GM12878 (cell line): ENCODE data around the gene ZNF423. TPM values are rescaled to one million over a fixed set of nuclear protein-coding genes. Genes with fewer than 3 reads are reported as not detected.

ENCODE experiments used
- ATAC-seq: fragments of 200-7000 bp; cut with Tn5 transposase; 3 replicates; pipeline ENCODE4 v1.9.1; 2020; ENCODE audit warnings: mild to moderate bottlenecking, moderate library complexity
- BruUV-seq: library from RNA; stranded (reverse); fragments of 400-500 nt; replicated peaks from 2 replicates; lab custom pipeline; 2021; lab: Mats Ljungman, UMichigan
- CTCF ChIA-PET: fragments of 300-600 bp; sonication (Branson Sonifier 250); formaldehyde crosslinking; extraction: SDS; loops from one replicate; lab custom pipeline; 2021; ENCODE audit warnings: inconsistent platforms; lab: Yijun Ruan, JAX
- POLR2A ChIA-PET: fragments of 350-600 bp; formaldehyde crosslinking; extraction: SDS; loops from one replicate; lab custom pipeline; 2021; ENCODE audit warnings: inconsistent platforms; lab: Charles Lee
- RAD21 ChIA-PET: fragments of 300-600 bp; sonication (Branson Sonifier 250); formaldehyde crosslinking; loops from one replicate; lab custom pipeline; 2023; ENCODE audit warnings: antibody characterized with exemption; ENCODE audit not compliant: unreplicated experiment; lab: Charles Lee
- SMC1A ChIA-PET: fragments of 300-600 bp; sonication (Branson Sonifier 250); formaldehyde crosslinking; loops from one replicate; lab custom pipeline; 2023; ENCODE audit not compliant: unreplicated experiment, uncharacterized antibody; lab: Charles Lee
- DNase-seq: peaks from one replicate; pipeline ENCODE4 v3.0.0-alpha.2; 2011; ENCODE audit warnings: low read depth, low spot score
- FAIRE-seq: peaks from 3 replicates; lab custom pipeline; 2011; peaks lifted over from hg19 to GRCh38; lab: Jason Lieb, UNC
- H2AFZ ChIP-seq: 2 replicates; pipeline ENCODE4 v1.6.0; 2011; ENCODE audit warnings: low read depth, low read length, control low read depth; ENCODE audit not compliant: control insufficient read depth
- H3K27ac ChIP-seq: 2 replicates; pipeline ENCODE4 v1.5.1; 2011; ENCODE audit warnings: control low read depth; ENCODE audit not compliant: control insufficient read depth, insufficient read depth
- H3K27me3 ChIP-seq, 2 experiments: replicated peaks in 1 of 2; 2 replicates each; pipeline versions ENCODE4 v1.6.0 to v1.6.1; 2011; ENCODE audit warnings: low read length in 1 of 2; ENCODE audit not compliant: control insufficient read depth in 2 of 2, insufficient read depth in 2 of 2
- H3K36me3 ChIP-seq, 2 experiments: 2 replicates each; pipeline ENCODE4 v1.5.1; 2011; ENCODE audit warnings: low read length in 1 of 2; ENCODE audit not compliant: control insufficient read depth in 2 of 2, insufficient read depth in 2 of 2
- H3K4me1 ChIP-seq: 2 replicates; pipeline ENCODE4 v1.6.1; 2011; ENCODE audit warnings: mild to moderate bottlenecking, low read length, moderate library complexity, mixed read lengths; ENCODE audit not compliant: control insufficient read depth, insufficient read depth
- H3K4me2 ChIP-seq: 2 replicates; pipeline ENCODE4 v1.6.0; 2011; ENCODE audit warnings: control low read depth; ENCODE audit not compliant: control insufficient read depth, insufficient read depth
- H3K4me3 ChIP-seq: fragments of 200-600 bp; sonication (generic); 2 replicates; pipeline ENCODE4 v1.5.1; 2016
- H3K79me2 ChIP-seq: 2 replicates; pipeline ENCODE4 v1.6.0; 2011; ENCODE audit warnings: low read length; ENCODE audit not compliant: control insufficient read depth, insufficient read depth
- H3K9ac ChIP-seq: 2 replicates; pipeline ENCODE4 v1.8.0; 2011; ENCODE audit warnings: low read length, control low read depth, mixed read lengths; ENCODE audit not compliant: control insufficient read depth, insufficient read depth
- H3K9me3 ChIP-seq: replicated peaks from 3 replicates; pipeline ENCODE4 v1.5.1; 2011; ENCODE audit warnings: mild to moderate bottlenecking, low read length; ENCODE audit not compliant: control insufficient read depth, insufficient read depth
- H4K20me1 ChIP-seq: 2 replicates; pipeline ENCODE4 v1.6.0; 2011; ENCODE audit not compliant: control insufficient read depth, insufficient read depth
- CHD1 ChIP-seq: IDR thresholded peaks from 2 replicates; pipeline ENCODE4 v1.6.1; 2012; ENCODE audit warnings: low read depth, low read length, improper control_type of control experiment
- IKZF1 ChIP-seq: fragments of 450-650 bp; conservative IDR thresholded peaks from 2 replicates; pipeline ENCODE4 v1.6.1; 2017; ENCODE audit warnings: antibody characterized with exemption, mild to moderate bottlenecking
- KAT2A ChIP-seq: conservative IDR thresholded peaks from 2 replicates; pipeline ENCODE4 v1.6.1; 2011; ENCODE audit warnings: low read depth, low read length; ENCODE audit not compliant: control insufficient read depth
- MYB ChIP-seq: fragments of 150-350 bp; IDR thresholded peaks from 2 replicates; pipeline ENCODE4 v1.6.1; 2014; ENCODE audit warnings: mild to moderate bottlenecking, low read depth, low read length, borderline replicate concordance
- RELA ChIP-seq: fragments of 450-650 bp; IDR thresholded peaks from 2 replicates; pipeline ENCODE4 v1.8.0; 2014; ENCODE audit warnings: borderline replicate concordance; ENCODE audit not compliant: partially characterized antibody
- RUNX3 ChIP-seq: IDR thresholded peaks from 2 replicates; pipeline ENCODE4 v1.6.1; 2012; ENCODE audit warnings: low read length, inconsistent platforms
- SMAD5 ChIP-seq: IDR thresholded peaks from 2 replicates; pipeline ENCODE4 v1.6.1; 2016; ENCODE audit warnings: antibody characterized with exemption, low read depth
- ZBED1 ChIP-seq: IDR thresholded peaks from 2 replicates; pipeline ENCODE4 v1.6.1; 2016; ENCODE audit warnings: borderline replicate concordance
- ZNF217 ChIP-seq: fragments of 450-650 bp; IDR thresholded peaks from 2 replicates; pipeline ENCODE4 v1.6.1; 2017; ENCODE audit warnings: antibody characterized with exemption, mild to moderate bottlenecking
- WGBS: methylation state at CpG from one replicate; pipeline ENCODE4 v1.1.6; 2016; ENCODE audit warnings: low lambda C conversion rate; ENCODE audit not compliant: insufficient replicate concordance, insufficient coverage; ENCODE audit errors: missing lambda C conversion rate; 5-methylcytosine and 5-hydroxymethylcytosine counted together
- in situ Hi-C: fragments of 300-500 bp; cut with MboI; formaldehyde crosslinking; loops from 9 replicates; pipeline ENCODE4 v1.14.3; 2018; ENCODE audit warnings: mixed read lengths
- intact Hi-C: fragments of 100-400 bp; cut with micrococcal nuclease; formaldehyde crosslinking; loops from one replicate; pipeline ENCODE4 v1.14.2; 2022; ENCODE audit not compliant: unreplicated experiment
- polyA plus RNA-seq, 11 experiments: library from polyadenylated mRNA; depleted of rRNA in 4 of 11; unstranded in 6 of 11; stranded (reverse) in 5 of 11; fragments of >200 nt; fragmentation: Nextera tagmentation in 4 of 11; fragmentation: Illumina TruSeq in 1 of 11; extraction: Ambion mirVana in 4 of 11; extraction: Trizol in 1 of 11; gene quantifications; 1 replicate in 1 of 11; 2 replicates in 10 of 11; pipeline versions ENCODE4 v1.2.1 to v1.2.3, GENCODE V29; 2011 to 2016; ENCODE audit warnings: inconsistent platforms in 2 of 11, missing spikeins in 2 of 11, low read depth in 1 of 11
- total RNA-seq, 4 experiments: library from RNA; depleted of rRNA in 3 of 4; stranded (reverse); fragments of >200 nt in 3 of 4; fragmentation: Illumina TruSeq in 1 of 4; extraction: Trizol in 1 of 4; gene quantifications; 2 replicates each; pipeline versions ENCODE4 v1.2.1 to v1.2.3, GENCODE V29; 2013 to 2021
- TF ChIP-seq, protein P1 (sequence below), 3 experiments: IDR thresholded peaks in 2 of 3; conservative IDR thresholded peaks in 1 of 3; 2 replicates each; pipeline ENCODE4 v1.5.1; 2011; ENCODE audit warnings: low read depth in 3 of 3, low read length in 3 of 3, mild to moderate bottlenecking in 3 of 3, control low read depth in 2 of 3, moderate library complexity in 2 of 3, inconsistent platforms in 1 of 3, mixed read lengths in 1 of 3; ENCODE audit not compliant: control insufficient read depth in 2 of 3, insufficient read depth in 1 of 3; ENCODE audit errors: extremely low read depth in 1 of 3

Gene ZNF423
- total and polyA plus RNA-seq, 10 of the 15 experiments (the other 5 are each of a cell fraction or from before 2014, with no cell fraction given), result 0.03 to 0.64 (median 0.10) TPM

DNA sequence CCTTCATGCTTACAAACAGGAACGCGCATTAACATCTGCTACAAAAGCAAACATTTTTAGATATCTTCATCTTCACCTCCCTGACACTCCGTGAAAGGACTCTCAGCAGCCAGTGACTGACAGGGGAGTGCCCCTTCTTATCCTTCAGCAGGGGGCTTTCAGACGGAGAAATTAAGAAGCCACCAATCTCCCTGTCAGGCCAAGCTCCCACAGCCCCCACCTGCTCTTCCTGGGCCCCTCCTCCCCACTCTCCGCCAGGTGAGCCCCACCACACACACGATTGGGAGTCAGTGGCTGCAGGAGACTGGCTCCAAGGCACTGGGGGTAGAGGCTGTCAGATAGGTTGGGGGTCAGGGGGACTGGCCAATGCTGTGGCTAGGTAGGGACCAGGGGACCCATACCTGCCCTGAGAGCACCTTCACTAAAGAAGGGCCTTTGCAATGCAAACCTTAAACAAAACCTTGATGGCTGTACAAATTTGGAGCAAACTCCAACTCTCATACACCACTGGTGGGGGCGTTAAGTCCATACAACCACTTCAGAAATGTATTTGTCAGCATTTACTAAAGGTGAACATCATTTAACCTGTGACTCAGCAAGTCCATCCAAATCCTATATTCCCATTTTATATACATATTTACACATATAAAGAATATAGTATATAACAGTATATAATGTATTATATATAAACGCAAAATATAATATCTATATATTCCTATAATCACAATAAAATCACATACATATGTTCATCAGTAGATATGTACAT lies 232.2 kb downstream of the ZNF423 start (continued):
- no peak for TF ChIP-seq ZBED1
- no peak for TF ChIP-seq RUNX3
- no peak for TF ChIP-seq SMAD5
- TF ChIP-seq CHD1, result no peak
- no peak for TF ChIP-seq ZNF217
- TF ChIP-seq, protein P1, sequence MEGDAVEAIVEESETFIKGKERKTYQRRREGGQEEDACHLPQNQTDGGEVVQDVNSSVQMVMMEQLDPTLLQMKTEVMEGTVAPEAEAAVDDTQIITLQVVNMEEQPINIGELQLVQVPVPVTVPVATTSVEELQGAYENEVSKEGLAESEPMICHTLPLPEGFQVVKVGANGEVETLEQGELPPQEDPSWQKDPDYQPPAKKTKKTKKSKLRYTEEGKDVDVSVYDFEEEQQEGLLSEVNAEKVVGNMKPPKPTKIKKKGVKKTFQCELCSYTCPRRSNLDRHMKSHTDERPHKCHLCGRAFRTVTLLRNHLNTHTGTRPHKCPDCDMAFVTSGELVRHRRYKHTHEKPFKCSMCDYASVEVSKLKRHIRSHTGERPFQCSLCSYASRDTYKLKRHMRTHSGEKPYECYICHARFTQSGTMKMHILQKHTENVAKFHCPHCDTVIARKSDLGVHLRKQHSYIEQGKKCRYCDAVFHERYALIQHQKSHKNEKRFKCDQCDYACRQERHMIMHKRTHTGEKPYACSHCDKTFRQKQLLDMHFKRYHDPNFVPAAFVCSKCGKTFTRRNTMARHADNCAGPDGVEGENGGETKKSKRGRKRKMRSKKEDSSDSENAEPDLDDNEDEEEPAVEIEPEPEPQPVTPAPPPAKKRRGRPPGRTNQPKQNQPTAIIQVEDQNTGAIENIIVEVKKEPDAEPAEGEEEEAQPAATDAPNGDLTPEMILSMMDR (IDR thresholded peaks at IDR 0.05 in 2 of 3, conservative IDR thresholded peaks at IDR 0.05 in 1 of 3; ENCODE audit: control insufficient read depth in 2 of 3, extremely low read depth in 1 of 3, insufficient read depth in 1 of 3, low read depth in 3 of 3, low read length in 3 of 3), result no peak

DNA sequence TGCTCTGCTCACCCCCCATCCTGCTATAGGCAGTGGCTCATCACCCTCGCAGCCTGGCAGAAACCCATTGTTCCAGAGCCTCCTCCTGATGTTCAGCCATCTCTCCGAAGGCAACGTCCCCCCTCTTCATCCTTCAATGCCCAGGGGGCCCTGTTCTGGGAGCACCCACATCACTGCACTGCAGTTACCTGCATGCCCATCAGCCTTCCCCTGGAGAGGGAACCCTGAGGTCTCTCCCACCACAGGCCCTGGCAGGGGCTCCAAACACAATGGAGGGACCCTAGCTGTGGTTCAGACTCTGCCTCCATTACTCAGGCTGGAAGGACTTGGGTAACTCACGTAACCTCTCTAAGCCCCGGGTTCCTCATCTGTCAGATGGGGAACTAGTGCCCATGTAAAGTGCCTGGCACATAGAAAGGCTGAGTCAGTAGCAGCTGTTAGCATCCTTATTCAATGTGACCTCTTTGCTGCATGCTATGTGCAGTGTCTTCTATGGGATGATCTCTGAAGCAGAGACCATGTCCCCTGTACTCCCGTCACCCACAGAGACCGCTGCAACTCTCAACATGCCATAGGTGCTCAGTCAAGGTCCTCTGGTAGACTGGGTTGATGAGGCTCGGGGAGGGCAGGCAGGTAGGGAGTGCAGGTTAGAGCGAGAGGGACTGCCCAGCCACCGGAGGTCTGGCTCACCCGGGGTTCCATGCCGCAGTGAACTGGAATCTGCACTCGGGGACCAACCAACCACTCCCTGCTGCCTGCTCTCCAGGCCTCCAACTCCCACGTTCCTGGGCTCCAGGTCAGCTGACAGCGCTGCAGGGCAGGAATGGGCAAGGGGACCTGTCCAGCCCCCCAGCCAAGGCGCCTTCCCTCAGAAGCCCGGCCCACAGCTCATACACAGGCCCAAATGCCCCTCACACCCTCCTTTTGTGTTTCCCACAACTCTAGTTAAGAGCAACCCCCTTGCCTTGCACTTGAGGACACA lies 233.2 kb downstream of the ZNF423 start:
- SMC1A ChIA-PET, result no interaction called here
- RAD21 ChIA-PET, result no interaction called here
- FAIRE-seq (no peak), ATAC-seq (no peak), DNase-seq (no peak)
- peaks cover 7% of the 10 kb centered on the region; the same call in 2 of the 3 replicates for H3K9me3 ChIP-seq
- H3K27me3 ChIP-seq, result no peaks in the 10 kb centered on the region; a peak in 1 of 4 replicates
- no peak overlapping the region for H3K9ac ChIP-seq
- no peaks in the 10 kb centered on the region for H3K36me3 ChIP-seq
- no peaks in the 10 kb centered on the region for H3K79me2 ChIP-seq
- H4K20me1 ChIP-seq, result no peaks in the 10 kb centered on the region
- 42% methylated on average over 17 of the region's 17 CpGs for WGBS
- H2AFZ ChIP-seq, result no peak overlapping the region
- no TSS peak for BruUV-seq
- no peak overlapping the region for H3K27ac ChIP-seq
- intact Hi-C loops, result no loop called here
- CTCF ChIA-PET, result no interaction called here
- no peaks in the 10 kb centered on the region for H3K4me1 ChIP-seq
- TF ChIP-seq IKZF1, result no peak
- no peak for TF ChIP-seq KAT2A
- TF ChIP-seq RELA, result no peak
- no peak for TF ChIP-seq MYB
- POLR2A ChIA-PET, result no interaction called here
- H3K4me3 ChIP-seq, result no peak overlapping the region
- no peak overlapping the region for H3K4me2 ChIP-seq
- in situ Hi-C loops, result no loop called here
